Muscle layer of colon (tissue), 2 donors: ENCODE results near the gene SYNE2.
"Not testable (repeated sequence)": the region's sequence is repeated elsewhere in the genome, so short reads cannot be mapped to it uniquely, and the experiment has no call there.

Source experiments
- H3K27ac ChIP-seq: one replicate; pipeline ENCODE4 v1.7.0; 2013; ENCODE audit warnings: low read depth, mild to moderate bottlenecking, low read length, moderate library complexity
- H3K27me3 ChIP-seq, 2 donors: one replicate each; pipeline ENCODE4 v1.7.0; 2013; ENCODE audit warnings: low read length in 2 of 2, mild to moderate bottlenecking in 2 of 2; ENCODE audit not compliant: insufficient read depth in 2 of 2, control insufficient read depth in 1 of 2
- H3K36me3 ChIP-seq: one replicate; pipeline ENCODE4 v1.7.0; 2013; ENCODE audit warnings: mild to moderate bottlenecking, low read length; ENCODE audit not compliant: insufficient read depth
- H3K4me1 ChIP-seq: one replicate; pipeline ENCODE4 v1.7.0; 2013; ENCODE audit warnings: mild to moderate bottlenecking, low read length; ENCODE audit not compliant: insufficient read depth
- H3K4me3 ChIP-seq, 2 donors: one replicate each; pipeline ENCODE4 v1.7.0; 2013; ENCODE audit warnings: low read length in 2 of 2, low read depth in 1 of 2, mild to moderate bottlenecking in 1 of 2, moderate library complexity in 1 of 2
- H3K9ac ChIP-seq: one replicate; pipeline ENCODE4 v1.7.0; 2013; ENCODE audit warnings: low read length
- H3K9me3 ChIP-seq: one replicate; pipeline ENCODE4 v1.7.0; 2013; ENCODE audit warnings: mild to moderate bottlenecking, low read length
- donor health status: abdominal sarcoma.
- donor health status: Adenocarcinoma of cecum.

SYNE2 gene

DNA sequence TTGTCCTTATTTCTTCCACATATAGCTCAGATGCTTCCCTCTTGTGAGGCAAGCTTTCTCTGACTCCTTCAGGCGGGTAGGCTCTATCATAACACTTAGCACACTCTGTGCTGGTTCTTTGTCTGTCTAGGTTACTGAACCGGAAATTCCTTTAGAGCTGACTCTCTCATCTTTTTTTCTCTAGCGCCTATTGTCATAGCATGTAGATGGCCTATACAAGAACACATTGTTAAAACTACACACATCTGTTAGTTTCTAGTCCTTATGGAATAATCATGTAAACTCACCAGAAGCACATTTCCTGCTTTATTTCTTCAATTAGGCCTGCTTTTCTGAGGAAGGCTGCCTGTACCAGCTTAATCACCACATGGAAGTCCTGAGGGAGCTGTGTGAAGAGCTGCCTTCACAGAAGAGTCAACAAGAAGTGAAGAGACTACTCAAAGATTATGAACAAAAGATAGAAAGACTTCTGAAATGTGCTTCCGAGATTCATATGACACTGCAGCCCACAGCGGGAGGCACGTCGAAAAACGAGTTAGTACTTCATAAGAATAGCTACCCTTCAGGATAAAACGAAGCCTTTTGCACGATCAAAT, 143.9 kb downstream of the SYNE2 start:
- Histone ChIP-seq H3K9me3 (no peaks in the 10 kb centered on the region), H3K27me3 (no peaks in the 10 kb centered on the region), H3K36me3 (peaks cover 20% of the 10 kb centered on the region), H3K4me1 (no peaks in the 10 kb centered on the region), H3K9ac (no peak overlapping the region), H3K4me3 (no peak overlapping the region), H3K27ac (no peak overlapping the region)

- Histone ChIP-seq H3K4me1 (no peaks in the 10 kb centered on the region), H3K9me3 (no peaks in the 10 kb centered on the region), H3K4me3 (no peak overlapping the region), H3K27ac (no peak overlapping the region), H3K9ac (no peak overlapping the region), H3K36me3 (peaks cover 20% of the 10 kb centered on the region), H3K27me3 (no peaks in the 10 kb centered on the region)
Observed at GRCh38 chr14:64000749-64001148, 147.9 kb downstream of the SYNE2 start.

DNA sequence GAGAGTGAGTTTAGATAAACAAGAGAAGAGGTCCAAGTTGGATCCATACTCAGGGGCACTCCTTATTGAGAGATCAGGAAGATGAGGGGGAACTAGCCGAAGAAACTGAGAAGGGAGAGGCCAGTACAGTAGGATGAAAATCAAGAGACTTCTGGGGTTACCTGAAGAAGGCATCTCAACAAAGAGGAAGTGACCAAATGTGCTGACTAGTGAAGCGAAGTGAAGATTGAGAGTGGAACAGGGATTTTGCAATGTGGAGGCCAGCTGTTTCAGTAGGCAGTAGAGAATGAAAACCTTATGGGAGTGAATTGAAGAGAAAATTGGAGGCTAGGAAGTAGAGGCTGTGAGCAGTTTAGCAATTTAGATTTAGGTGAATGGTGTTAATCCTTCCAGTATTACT, 153.0 kb downstream of the SYNE2 start:
- H3K4me1 ChIP-seq = no peaks in the 10 kb centered on the region
- H3K36me3 ChIP-seq = peaks cover 12% of the 10 kb centered on the region
- H3K4me3 ChIP-seq = no peak overlapping the region

GRCh38 chr14:64008016-64008415, 155.2 kb downstream of the SYNE2 start:
- Histone ChIP-seq H3K9me3 (no peaks in the 10 kb centered on the region), H3K27me3 (no peaks in the 10 kb centered on the region), H3K4me1 (no peaks in the 10 kb centered on the region), H3K9ac (no peak overlapping the region), H3K36me3 (peaks cover 7% of the 10 kb centered on the region), H3K4me3 (no peak overlapping the region), H3K27ac (no peak overlapping the region)

More for the DNA sequence above, 153.0 kb downstream of the SYNE2 start:
- Histone ChIP-seq H3K27ac (no peak overlapping the region), H3K27me3 (no peaks in the 10 kb centered on the region), H3K9ac (no peak overlapping the region), H3K9me3 (no peaks in the 10 kb centered on the region)

GRCh38 chr14:64012003-64012402, 159.2 kb downstream of the SYNE2 start:
- Histone ChIP-seq H3K36me3 (no peaks in the 10 kb centered on the region), H3K27ac (no peak overlapping the region), H3K9me3 (no peaks in the 10 kb centered on the region), H3K27me3 (no peaks in the 10 kb centered on the region), H3K9ac (no peak overlapping the region), H3K4me1 (no peaks in the 10 kb centered on the region), H3K4me3 (no peak overlapping the region)

DNA sequence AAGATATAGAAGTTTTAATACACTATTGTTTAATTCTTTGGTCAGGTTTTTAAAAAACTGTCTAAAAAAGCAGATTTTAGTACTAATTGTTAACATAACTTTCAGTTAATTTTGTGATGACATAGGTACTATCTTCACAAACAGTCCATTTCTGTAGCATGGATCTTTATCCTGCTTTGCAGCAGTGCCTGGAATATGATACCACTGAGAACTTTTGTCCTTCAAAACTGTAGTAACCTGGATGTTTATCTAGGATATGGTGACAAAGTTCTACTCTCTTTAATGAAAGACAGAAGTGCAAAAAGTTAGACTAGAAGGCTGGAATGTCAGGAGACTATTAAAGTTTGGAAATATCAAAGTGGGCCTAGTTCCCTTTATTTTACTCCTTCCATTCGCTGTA, 159.9 kb downstream of the SYNE2 start:
- no peak overlapping the region for H3K27ac ChIP-seq
- H3K27me3 ChIP-seq = no peaks in the 10 kb centered on the region
- no peaks in the 10 kb centered on the region for H3K9me3 ChIP-seq
- H3K4me3 ChIP-seq = no peak overlapping the region
- no peaks in the 10 kb centered on the region for H3K36me3 ChIP-seq
- no peak overlapping the region for H3K9ac ChIP-seq
- no peaks in the 10 kb centered on the region for H3K4me1 ChIP-seq

DNA sequence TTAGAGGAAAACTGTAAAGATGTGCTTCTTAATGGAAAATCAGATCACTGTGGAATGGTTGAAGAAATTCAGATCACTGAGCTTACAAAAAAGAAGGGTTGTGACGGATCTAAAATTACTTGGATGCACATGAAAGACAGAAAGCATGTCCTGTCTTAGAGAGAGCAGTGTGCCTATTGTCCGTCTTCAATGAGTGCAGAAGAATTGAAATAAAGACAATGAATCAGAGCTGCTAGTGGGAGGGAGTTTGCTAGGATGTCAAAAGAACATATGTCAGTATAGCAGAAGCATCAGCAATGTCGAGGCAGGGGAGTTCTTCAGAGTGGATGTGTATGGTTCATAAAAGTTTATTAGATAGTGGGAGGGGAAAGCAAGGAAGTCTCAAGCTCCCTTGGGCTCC, 172.7 kb downstream of the SYNE2 start:
- no peak overlapping the region for H3K27ac ChIP-seq
- no peaks in the 10 kb centered on the region for H3K4me1 ChIP-seq
- no peaks in the 10 kb centered on the region for H3K9me3 ChIP-seq
- no peaks in the 10 kb centered on the region for H3K27me3 ChIP-seq
- peaks cover 32% of the 10 kb centered on the region for H3K36me3 ChIP-seq
- no peak overlapping the region for H3K4me3 ChIP-seq
- no peak overlapping the region for H3K9ac ChIP-seq

DNA sequence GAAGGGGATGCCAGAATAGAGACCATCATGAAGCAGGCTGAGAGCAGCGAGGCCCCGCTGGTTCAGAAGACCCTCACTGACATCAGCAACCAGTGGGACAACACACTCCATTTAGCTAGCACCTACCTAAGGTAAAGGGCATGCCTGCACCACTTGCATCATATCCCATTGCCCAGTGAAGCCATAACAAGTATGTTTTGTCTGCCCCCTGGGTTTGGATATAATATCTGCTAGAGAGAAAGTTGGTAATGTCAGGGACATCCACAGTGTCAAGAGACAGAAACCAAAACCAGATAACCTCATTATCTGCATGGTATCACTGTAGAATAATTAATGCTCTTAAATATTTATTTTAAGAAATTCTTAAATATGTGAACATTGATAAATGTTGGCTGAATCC, 173.8 kb downstream of the SYNE2 start:
- H3K9me3 ChIP-seq = no peaks in the 10 kb centered on the region
- no peaks in the 10 kb centered on the region for H3K27me3 ChIP-seq
- no peak overlapping the region for H3K4me3 ChIP-seq
- H3K36me3 ChIP-seq = peaks cover 34% of the 10 kb centered on the region
- H3K9ac ChIP-seq = no peak overlapping the region
- H3K4me1 ChIP-seq = no peaks in the 10 kb centered on the region
- H3K27ac ChIP-seq = no peak overlapping the region

DNA sequence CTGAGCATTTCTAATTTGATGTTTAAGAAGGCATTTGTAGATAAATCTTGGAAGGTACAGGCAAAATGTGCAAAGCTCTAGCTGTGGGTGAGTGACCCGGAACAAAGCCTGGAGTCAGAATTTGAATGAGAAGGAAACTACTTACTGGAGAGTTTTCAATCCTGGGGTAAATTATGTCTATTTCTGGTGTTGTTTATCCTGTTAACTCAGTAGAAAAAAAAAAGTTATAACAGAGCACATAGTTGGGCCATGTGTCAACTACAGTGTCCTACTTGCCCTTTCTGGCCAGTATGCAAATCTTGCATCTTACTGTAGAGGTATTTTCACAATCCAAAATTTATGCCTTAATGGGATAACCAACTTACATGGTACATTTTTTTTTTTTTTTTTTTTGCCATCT, 182.3 kb downstream of the SYNE2 start:
- Histone ChIP-seq H3K9me3 (no peaks in the 10 kb centered on the region), H3K4me1 (no peaks in the 10 kb centered on the region), H3K27ac (no peak overlapping the region), H3K4me3 (no peak overlapping the region), H3K27me3 (no peaks in the 10 kb centered on the region), H3K9ac (no peak overlapping the region), H3K36me3 (peaks cover 5% of the 10 kb centered on the region)

DNA sequence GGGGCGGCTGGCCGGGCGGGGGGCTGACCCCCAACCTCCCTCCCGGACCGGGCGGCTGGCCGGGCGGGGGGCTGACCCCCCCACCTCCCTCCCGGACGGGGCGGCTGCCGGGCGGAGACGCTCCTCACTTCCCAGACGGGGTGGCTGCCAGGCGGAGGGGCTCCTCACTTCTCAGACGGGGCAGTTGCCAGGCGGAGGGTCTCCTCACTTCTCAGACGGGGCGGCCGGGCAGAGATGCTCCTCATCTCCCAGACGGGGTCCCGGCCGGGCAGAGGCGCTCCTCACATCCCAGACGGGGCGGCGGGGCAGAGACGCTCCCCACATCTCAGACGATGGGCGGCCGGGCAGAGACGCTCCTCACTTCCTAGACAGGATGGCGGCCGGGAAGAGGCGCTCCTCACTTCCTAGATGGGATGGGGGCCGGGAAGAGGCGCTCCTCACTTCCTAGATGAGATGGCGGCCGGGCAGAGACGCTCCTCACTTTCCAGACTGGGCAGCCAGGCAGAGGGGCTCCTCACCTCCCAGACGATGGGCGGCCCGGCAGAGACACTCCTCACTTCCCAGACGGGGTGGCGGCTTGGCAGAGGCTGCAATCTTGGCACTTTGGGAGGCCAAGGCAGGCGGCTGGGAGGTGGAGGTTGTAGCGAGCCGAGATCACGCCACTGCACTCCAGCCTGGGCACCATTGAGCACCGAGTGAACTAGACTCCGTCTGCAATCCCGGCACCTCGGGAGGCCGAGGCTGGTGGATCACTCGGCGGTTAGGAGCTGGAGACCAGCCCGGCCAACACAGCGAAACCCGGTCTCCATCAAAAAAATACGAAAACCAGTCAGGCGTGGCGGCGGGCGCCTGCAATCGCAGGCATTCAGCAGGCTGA, 185.3 kb downstream of the SYNE2 start:
- H3K9ac ChIP-seq, H3K36me3 ChIP-seq, H3K4me1 ChIP-seq, H3K9me3 ChIP-seq, H3K27me3 ChIP-seq, H3K4me3 ChIP-seq, H3K27ac ChIP-seq: not testable (repeated sequence)

- no peak overlapping the region for H3K4me3 ChIP-seq
- H3K27me3 ChIP-seq = no peaks in the 10 kb centered on the region
- H3K36me3 ChIP-seq = no peaks in the 10 kb centered on the region
- H3K9ac ChIP-seq = no peak overlapping the region
- no peaks in the 10 kb centered on the region for H3K9me3 ChIP-seq
- H3K27ac ChIP-seq = no peak overlapping the region
- no peaks in the 10 kb centered on the region for H3K4me1 ChIP-seq
Observed at GRCh38 chr14:64038841-64039542, 186.2 kb downstream of the SYNE2 start.
